ENCODE results near the gene SYT12.

GRCh38 chr11:66975405-66976027 lies 47.4 kb upstream of the SYT12 start:
- TF ChIP-seq, protein P1, sequence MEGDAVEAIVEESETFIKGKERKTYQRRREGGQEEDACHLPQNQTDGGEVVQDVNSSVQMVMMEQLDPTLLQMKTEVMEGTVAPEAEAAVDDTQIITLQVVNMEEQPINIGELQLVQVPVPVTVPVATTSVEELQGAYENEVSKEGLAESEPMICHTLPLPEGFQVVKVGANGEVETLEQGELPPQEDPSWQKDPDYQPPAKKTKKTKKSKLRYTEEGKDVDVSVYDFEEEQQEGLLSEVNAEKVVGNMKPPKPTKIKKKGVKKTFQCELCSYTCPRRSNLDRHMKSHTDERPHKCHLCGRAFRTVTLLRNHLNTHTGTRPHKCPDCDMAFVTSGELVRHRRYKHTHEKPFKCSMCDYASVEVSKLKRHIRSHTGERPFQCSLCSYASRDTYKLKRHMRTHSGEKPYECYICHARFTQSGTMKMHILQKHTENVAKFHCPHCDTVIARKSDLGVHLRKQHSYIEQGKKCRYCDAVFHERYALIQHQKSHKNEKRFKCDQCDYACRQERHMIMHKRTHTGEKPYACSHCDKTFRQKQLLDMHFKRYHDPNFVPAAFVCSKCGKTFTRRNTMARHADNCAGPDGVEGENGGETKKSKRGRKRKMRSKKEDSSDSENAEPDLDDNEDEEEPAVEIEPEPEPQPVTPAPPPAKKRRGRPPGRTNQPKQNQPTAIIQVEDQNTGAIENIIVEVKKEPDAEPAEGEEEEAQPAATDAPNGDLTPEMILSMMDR (conservative IDR thresholded peaks at IDR 0.05; ENCODE audit: low read depth, low read length): no peak
- no peak for TF ChIP-seq EZH2phosphoT487 (IDR thresholded peaks at IDR 0.05; ENCODE audit: borderline replicate concordance, low read length)

Measured in PC-3 (cell line).